Body of pancreas (tissue), 4 donors: ENCODE data around the gene SOX9. TPM values are rescaled to one million over a fixed set of nuclear protein-coding genes. Genes with fewer than 3 reads are reported as not detected.

ENCODE experiments used
- ATAC-seq: fragments of 150-250 bp; one replicate; pipeline ENCODE4 v1.9.1; 2016
- DNase-seq, 4 donors: peaks; one replicate each; pipeline ENCODE4 v3.0.0-alpha.2; 2019
- H3K27ac ChIP-seq, 4 donors: fragments of 200-600 bp; sonication (generic); 1 replicate in 3 of 4; 2 replicates in 1 of 4; pipeline versions ENCODE4 v1.5.1 to v1.6.1; 2016 to 2019; ENCODE audit warnings: mild to moderate bottlenecking in 1 of 4, mixed read lengths in 1 of 4, moderate library complexity in 1 of 4
- H3K27me3 ChIP-seq, 2 donors: fragments of 200-600 bp; sonication (generic); one replicate each; pipeline ENCODE4 v1.6.0; 2016; ENCODE audit warnings: mild to moderate bottlenecking in 1 of 2
- H3K36me3 ChIP-seq, 2 donors: fragments of 200-600 bp; sonication (generic); replicated peaks in 1 of 2; 2 replicates each; pipeline ENCODE4 v1.5.1; 2016; ENCODE audit warnings: low read depth in 2 of 2; ENCODE audit not compliant: insufficient read depth in 1 of 2
- H3K4me1 ChIP-seq: fragments of 200-600 bp; sonication (generic); one replicate; pipeline ENCODE4 v1.6.0; 2016
- H3K4me3 ChIP-seq, 2 donors: fragments of 200-600 bp; sonication (generic); 1 replicate in 1 of 2; 2 replicates in 1 of 2; pipeline ENCODE4 v1.5.1; 2016 to 2019
- H3K9me3 ChIP-seq, 3 donors: fragments of 200-600 bp; sonication (generic); 1 replicate in 2 of 3; 2 replicates in 1 of 3; pipeline ENCODE4 v1.5.1; 2016
- POLR2A ChIP-seq, 3 donors: fragments of 450-650 bp; IDR thresholded peaks; one replicate each; pipeline ENCODE4 v1.6.1; 2016; ENCODE audit warnings: antibody characterized with exemption in 3 of 3, mild to moderate bottlenecking in 2 of 3
- WGBS, 2 donors: methylation state at CpG; one replicate each; pipeline ENCODE4 v1.1.5; 2017; 5-methylcytosine and 5-hydroxymethylcytosine counted together
- intact Hi-C: fragments of 100-400 bp; cut with DNase I; formaldehyde crosslinking; loops from one replicate; pipeline ENCODE4 v1.15.1; 2023
- total RNA-seq, 2 donors: library from RNA; depleted of rRNA; stranded (reverse); fragments of >200 nt; gene quantifications; one replicate each; pipeline ENCODE4 v1.1.0, GENCODE V29; 2016
- TF ChIP-seq, protein P1 (sequence below), 7 experiments: fragments of 450-650 bp in 4 of 7; fragments of 200-600 bp in 3 of 7; sonication (generic) in 3 of 7; IDR thresholded peaks; one replicate each; pipeline ENCODE4 v1.5.1; 2016 to 2019; ENCODE audit warnings: antibody characterized with exemption in 7 of 7

The SOX9 gene
- total RNA-seq, 2 donors from 2014 or later, result 35.8 to 47.5 TPM

DNA sequence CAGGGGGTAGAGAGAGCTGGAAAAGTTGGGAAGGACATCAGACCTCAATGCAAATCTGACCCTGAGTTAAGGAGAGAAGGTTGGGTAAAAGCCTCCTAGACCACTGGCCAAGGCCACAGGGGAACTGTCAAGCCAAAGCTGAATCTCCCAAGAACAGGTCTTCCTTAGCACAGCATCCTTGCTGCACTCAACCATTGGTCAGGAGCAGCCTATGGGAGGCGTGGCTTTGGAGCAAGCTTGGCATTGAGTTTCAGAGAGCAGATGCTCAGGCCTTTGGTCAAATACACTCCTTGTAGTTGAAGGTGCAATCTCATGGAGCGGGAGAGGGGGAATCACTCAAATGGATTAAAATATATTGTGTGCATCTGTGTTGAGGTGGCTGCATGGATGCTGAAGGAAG is 21.8 kb downstream of the SOX9 start:
- WGBS, 2 donors, result 94 to 100% methylated on average over 2 of the region's 2 CpGs
- DNase-seq, result no peak
- H3K9me3 ChIP-seq, result no peaks in the 10 kb centered on the region
- H3K4me1 ChIP-seq, result no peaks in the 10 kb centered on the region
- intact Hi-C loops, result no loop called here
- no peaks in the 10 kb centered on the region for H3K27me3 ChIP-seq
- H3K36me3 ChIP-seq, result no peaks in the 10 kb centered on the region
- ATAC-seq, result no peak
- TF ChIP-seq, protein P1, sequence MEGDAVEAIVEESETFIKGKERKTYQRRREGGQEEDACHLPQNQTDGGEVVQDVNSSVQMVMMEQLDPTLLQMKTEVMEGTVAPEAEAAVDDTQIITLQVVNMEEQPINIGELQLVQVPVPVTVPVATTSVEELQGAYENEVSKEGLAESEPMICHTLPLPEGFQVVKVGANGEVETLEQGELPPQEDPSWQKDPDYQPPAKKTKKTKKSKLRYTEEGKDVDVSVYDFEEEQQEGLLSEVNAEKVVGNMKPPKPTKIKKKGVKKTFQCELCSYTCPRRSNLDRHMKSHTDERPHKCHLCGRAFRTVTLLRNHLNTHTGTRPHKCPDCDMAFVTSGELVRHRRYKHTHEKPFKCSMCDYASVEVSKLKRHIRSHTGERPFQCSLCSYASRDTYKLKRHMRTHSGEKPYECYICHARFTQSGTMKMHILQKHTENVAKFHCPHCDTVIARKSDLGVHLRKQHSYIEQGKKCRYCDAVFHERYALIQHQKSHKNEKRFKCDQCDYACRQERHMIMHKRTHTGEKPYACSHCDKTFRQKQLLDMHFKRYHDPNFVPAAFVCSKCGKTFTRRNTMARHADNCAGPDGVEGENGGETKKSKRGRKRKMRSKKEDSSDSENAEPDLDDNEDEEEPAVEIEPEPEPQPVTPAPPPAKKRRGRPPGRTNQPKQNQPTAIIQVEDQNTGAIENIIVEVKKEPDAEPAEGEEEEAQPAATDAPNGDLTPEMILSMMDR (IDR thresholded peaks at IDR 0.05), result no peak
- no peak for TF ChIP-seq POLR2A (IDR thresholded peaks at IDR 0.05)
- H3K27ac ChIP-seq, result no peak overlapping the region
- no peak overlapping the region for H3K4me3 ChIP-seq

DNA sequence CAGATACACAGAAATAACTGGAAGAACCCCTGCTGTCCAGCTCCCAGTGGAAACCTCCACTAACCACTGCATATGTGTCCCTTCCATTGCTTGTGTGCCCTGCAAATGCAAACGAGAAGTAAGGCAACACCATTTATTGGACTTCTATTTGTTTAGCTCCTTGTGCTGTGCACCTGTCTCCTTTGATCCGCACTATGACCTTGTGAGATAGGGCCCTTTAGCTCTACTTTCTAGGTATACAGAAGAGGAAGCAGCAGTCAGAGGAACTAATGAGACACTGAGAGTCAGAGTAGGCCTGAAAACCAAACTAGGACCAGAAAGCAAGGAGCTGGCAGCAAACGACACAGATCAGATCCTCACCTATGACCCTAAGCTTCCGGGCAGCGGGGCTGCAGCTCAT is 22.4 kb downstream of the SOX9 start:
- DNase-seq, result no peak
- Histone ChIP-seq H3K4me3 (no peak overlapping the region), H3K36me3 (no peaks in the 10 kb centered on the region), H3K27ac (no peak overlapping the region), H3K27me3 (no peaks in the 10 kb centered on the region), H3K9me3 (no peaks in the 10 kb centered on the region), H3K4me1 (no peaks in the 10 kb centered on the region)
- no peak for TF ChIP-seq POLR2A (IDR thresholded peaks at IDR 0.05)
- TF ChIP-seq, protein P1 (IDR thresholded peaks at IDR 0.05), result no peak
- 67 to 70% methylated on average over 5 of the region's 5 CpGs for WGBS, 2 donors
- intact Hi-C loops, result no loop called here
- no peak for ATAC-seq

DNA sequence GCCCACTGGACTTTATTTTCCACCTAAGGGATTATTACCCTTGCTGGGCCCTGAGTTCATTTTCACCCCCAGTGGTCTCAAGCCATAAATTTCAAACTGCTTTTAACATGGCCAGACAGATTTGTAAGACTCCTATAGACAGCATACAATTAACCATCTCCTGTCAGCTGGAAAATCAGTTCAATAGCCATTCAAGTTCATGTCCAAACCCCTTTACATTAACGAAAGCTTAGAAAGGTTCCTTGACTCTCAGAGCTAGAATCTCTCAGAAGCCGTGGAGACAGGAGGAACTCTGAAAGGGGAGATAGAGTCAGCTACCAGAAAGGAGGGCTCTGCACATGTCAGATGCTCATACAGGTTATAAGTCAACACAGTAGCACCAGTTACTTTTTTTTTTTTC is 23.3 kb downstream of the SOX9 start:
- WGBS, 2 donors, result 72 to 89% methylated on average over 2 of the region's 2 CpGs

DNA sequence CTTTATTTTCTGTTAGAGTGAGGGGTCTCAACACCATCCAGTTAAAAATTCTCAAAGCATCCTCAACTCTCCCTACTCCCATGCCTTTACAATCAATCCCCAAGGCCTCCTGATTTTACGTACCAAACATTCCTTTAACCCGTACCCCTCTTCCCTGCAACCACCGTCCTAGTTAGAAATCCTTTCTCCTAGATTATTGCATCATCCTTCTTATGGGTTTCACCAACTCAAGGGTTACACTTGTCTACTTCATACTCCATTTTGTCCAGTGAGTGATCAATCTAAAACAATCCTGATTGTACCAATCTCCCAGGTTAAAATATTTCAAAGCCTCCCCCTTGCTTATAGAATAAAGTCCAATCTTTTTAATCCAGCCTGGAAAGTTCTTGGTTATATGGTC is 24.7 kb downstream of the SOX9 start:
- WGBS, 2 donors, result 78 to 85% methylated on average over 3 of the region's 3 CpGs
- intact Hi-C loops, result no loop called here
- Histone ChIP-seq H3K9me3 (no peaks in the 10 kb centered on the region), H3K36me3 (no peaks in the 10 kb centered on the region), H3K27me3 (no peaks in the 10 kb centered on the region), H3K27ac (no peak overlapping the region), H3K4me1 (no peaks in the 10 kb centered on the region), H3K4me3 (no peak overlapping the region)
- no peak for ATAC-seq
- no peak for DNase-seq
- TF ChIP-seq, protein P1 (IDR thresholded peaks at IDR 0.05), result no peak
- TF ChIP-seq POLR2A (IDR thresholded peaks at IDR 0.05), result no peak

More for the DNA sequence above, 23.3 kb downstream of the SOX9 start:
- ATAC-seq, result no peak
- DNase-seq, result no peak
- H3K27me3 ChIP-seq, result no peaks in the 10 kb centered on the region
- no peaks in the 10 kb centered on the region for H3K4me1 ChIP-seq
- H3K4me3 ChIP-seq, result no peak overlapping the region
- no peaks in the 10 kb centered on the region for H3K9me3 ChIP-seq
- no peak overlapping the region for H3K27ac ChIP-seq
- no peaks in the 10 kb centered on the region for H3K36me3 ChIP-seq
- TF ChIP-seq, protein P1 (IDR thresholded peaks at IDR 0.05), result no peak
- TF ChIP-seq POLR2A (IDR thresholded peaks at IDR 0.05), result no peak
- intact Hi-C loops, result no loop called here

DNA sequence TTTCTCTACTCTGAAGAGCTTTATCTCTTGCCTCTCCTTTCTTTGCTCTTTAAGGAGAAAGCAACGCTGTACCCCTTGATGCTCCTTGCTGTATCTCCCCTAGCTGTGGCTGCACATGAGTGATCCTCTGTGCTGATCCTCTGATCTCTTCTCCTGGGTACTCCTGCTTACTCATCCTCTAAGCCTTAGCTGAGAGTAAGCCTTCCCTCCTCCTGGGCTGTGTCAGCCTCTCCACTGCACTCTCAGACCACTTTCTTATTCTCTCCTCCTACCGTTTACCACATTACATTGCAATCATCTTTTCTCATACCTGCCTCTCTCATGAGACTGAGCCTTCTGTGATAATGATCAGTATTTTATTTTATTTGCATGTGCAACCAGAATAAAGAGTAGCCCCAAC is 25.1 kb downstream of the SOX9 start:
- intact Hi-C loops, result no loop called here
- DNase-seq (no peak), ATAC-seq (no peak)
- TF ChIP-seq, protein P1 (IDR thresholded peaks at IDR 0.05), result no peak
- TF ChIP-seq POLR2A (IDR thresholded peaks at IDR 0.05), result no peak
- H3K4me3 ChIP-seq, result no peak overlapping the region
- no peak overlapping the region for H3K27ac ChIP-seq
- 78 to 81% methylated on average over 2 of the region's 2 CpGs for WGBS, 2 donors
- no peaks in the 10 kb centered on the region for H3K9me3 ChIP-seq
- no peaks in the 10 kb centered on the region for H3K4me1 ChIP-seq
- no peaks in the 10 kb centered on the region for H3K27me3 ChIP-seq
- H3K36me3 ChIP-seq, result no peaks in the 10 kb centered on the region
